ENCODE measurements around the gene KPNA6.
"Not testable (repeated sequence)": the region's sequence is repeated elsewhere in the genome, so short reads cannot be mapped to it uniquely, and the experiment has no call there.

KPNA6 gene

DNA sequence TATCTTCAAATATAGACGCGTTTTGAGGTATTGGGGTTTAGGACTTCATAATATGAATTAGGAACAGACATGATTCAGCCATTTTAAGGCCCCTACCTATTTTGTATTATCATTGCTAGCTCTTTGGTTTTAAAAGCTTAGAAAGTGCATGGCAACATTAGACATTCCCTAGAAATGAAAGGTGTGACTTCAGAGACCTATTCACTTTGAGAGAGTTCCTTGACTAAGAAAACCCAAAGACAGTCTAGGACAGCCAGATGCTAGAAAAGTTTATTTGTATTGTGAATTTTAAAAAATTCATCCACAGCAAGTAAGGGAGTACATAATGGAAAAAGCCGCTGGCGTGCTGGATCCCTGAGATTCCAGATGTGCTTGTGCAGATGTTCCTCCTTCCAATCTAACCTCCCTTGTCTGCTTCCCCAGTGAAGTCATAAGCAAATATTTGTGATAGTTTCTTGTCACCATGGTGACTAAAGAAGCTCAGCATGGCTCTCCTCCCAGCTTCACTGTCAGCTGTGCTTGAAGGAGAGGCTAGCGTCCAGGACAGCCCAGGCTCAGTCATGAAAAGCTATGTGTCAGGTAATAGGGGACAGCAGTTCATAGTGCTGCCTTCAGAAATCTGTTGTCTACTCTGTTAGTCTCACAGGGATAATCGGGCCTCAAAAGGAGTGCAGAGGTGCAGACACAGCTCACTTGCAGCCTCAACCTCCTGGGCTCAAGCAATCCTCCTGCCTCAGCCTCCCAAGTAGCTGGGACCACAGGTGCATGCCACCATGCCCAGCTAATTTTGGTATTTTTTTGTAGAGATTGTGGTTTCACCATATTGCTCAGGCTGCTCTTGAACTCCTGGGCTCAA is 34.8 kb downstream of the KPNA6 start:
- DNase-seq: no peak
- ATAC-seq: no peak

DNA sequence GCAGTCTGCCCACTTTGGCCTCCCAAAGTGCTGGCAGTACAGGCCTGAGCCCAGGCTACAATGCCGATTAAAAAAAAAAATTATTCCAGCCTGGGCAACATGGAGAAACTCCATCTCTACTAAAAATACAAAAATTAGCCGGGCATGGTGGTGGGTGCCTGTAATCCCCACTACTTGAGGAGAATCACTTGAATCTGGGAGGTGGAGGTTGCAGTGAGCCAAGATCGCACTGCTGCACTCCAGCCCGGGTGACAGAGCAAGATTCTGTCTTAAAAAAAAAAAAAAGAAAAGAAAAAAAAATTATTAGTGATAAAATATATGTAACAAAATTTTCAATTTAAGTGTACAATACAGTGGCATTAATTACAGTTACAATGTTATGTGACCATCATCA is 35.4 kb downstream of the KPNA6 start:
- ATAC-seq, DNase-seq: not testable (repeated sequence)

DNA sequence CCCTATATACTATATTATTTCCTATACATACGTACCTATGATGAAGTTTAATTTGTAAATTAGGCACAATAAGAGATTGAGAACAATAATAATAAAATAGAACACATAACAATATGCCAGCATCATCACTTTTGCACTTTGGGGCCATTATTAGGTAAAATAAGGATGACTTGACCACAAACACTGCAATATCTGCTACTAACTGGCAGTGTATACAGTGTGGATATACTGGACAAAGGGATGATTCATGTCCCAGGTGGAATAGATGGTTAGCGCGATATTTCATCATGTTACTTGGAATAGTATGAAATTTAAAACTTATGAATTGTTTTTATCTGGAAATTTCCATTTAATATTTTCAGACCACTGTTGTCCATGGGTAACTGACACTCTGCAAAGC is 36.2 kb downstream of the KPNA6 start:
- DNase-seq (no peak), ATAC-seq (no peak)

DNA sequence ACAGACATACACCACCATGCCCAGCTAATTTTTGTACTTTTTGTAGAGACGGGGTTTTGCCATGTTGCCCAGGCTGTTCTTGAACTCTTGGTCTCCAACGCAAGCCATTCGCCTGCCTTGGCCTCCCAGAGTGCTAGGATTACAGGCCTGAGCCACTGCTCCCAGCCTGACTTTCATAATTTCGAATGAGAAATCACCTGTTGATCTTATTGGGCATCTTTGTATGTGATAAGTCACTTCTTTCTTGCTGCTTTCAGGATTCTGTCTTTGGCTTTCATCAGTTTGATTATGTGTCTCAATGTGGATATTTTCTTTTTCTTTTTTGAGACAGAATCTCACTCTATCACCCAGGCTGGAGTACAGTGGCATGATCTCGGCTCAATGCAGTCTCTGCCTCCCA is 39.9 kb downstream of the KPNA6 start:
- not testable (repeated sequence) for ATAC-seq, DNase-seq

DNA sequence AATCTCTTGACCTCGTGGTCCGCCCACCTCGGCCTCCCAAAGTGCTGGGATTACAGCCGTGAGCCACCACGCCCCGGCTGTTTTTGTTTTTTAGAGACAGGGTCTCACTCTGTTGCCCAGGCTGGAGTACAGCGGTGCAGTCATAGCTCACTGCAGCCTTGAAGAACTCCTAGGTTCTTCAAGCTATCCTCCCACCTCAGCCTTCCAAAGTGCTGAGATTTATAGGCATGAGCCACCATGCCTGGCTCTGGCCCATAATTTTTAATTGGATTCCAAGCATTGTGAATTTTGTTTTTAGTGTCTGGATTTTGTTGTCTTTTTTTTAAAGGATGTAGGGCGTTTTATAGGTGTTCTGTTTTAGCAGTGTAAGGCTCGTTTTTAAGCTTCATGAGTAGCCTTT is 43.0 kb downstream of the KPNA6 start:
- ATAC-seq: no peak
- DNase-seq: no peak

DNA sequence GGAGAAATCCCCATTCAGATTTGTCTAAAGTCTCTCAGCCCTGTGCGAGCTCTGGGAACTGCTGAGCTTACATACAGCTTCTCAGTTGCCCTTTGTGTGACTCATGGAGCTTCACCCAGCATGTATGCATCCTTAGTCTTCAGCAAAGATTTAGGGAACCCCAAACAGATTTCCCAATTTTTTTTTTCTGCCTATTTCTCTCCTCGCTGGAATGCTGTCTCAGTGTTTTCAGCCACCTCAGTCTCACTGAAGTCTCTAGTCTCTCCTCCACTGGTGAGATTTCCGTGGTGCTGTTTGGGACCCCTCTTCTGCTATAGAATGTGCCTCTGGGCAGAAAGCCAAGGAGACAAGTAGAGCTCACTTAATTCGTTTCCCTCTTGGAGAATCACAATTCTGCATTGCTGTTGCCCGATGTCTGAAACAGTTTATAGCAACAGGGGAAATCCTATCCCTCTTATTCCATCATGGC is 43.5 kb downstream of the KPNA6 start:
- ATAC-seq (no peak), DNase-seq (no peak)

DNA sequence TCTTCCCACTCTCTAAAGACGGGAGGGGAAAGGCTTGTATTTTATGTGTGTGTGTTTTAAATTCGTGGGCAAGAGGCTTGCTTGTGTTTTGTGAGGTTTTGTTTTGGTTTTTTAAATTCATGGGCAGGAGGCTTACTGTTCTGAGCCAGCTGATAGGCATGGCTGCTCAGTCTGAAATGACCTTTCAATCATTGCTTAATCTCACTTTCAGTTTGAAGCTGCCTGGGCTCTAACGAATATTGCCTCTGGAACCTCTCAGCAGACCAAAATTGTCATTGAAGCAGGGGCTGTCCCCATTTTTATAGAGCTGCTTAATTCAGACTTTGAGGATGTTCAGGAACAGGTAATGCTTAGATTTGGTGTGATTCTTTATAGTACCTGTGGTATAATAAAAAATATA is 51.3 kb downstream of the KPNA6 start:
- DNase-seq (no peak), ATAC-seq (peak; percentile 94)

DNA sequence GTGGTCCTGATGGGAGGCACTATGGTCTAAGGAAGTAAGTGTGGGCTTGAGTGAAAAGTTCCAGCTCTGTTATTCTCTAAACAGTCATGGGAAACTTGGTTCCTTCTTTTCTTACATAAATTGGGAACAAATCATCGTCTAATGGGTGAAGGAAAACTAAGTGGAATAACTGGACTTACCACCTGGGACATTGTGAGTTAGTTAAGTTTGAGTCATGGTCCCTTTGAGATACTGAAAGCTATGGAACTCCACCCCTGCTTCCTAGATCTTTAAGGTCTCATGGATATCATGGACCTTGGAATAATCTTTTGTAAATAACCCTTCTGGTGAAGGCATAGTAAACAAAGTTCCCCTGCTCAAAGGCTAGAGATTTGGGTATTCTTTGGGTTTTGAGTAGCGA is 55.5 kb downstream of the KPNA6 start:
- DNase-seq: no peak
- ATAC-seq: no peak

DNA sequence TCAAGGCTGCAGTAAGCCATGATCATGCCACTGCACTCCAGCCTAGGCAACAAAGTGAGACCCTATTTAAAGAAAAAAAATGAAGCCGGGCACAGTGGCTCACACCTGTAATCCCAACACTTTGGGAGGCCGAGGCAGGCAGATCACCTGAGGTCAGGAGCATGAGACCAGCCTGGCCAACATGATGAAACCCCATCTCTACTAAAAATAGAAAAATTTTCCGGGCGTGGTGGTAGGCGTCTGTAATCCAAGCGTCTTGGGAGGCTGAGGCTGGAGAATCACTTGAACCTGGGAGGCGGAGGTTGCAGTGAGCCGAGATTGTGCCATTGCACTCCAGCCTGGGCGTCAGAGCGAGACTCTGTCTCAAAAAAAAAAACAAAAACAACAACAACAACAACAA is 57.8 kb downstream of the KPNA6 start:
- not testable (repeated sequence) for ATAC-seq

DNA sequence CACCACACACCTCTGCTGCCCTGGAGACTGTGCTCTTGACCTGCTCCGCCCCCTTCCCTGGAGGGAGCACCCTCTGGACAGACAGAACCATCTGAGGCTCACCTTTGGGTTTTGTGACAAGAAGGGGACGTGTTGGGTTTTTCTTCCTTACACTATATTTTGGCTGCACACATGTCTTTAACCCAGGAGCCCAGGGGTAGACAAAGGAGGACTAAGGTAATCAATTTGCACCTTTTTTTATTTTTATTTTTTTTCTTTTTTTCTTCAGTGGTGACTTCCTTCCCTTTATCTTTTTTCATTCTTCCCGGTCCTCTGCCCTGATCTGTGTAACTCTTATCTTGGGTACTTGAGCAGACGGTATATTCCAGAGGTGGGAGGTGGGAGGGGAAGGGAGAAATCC is 63.1 kb downstream of the KPNA6 start:
- ATAC-seq (no peak), DNase-seq (no peak)

More for the DNA sequence above, 57.8 kb downstream of the KPNA6 start:
- not testable (repeated sequence) for DNase-seq

DNA sequence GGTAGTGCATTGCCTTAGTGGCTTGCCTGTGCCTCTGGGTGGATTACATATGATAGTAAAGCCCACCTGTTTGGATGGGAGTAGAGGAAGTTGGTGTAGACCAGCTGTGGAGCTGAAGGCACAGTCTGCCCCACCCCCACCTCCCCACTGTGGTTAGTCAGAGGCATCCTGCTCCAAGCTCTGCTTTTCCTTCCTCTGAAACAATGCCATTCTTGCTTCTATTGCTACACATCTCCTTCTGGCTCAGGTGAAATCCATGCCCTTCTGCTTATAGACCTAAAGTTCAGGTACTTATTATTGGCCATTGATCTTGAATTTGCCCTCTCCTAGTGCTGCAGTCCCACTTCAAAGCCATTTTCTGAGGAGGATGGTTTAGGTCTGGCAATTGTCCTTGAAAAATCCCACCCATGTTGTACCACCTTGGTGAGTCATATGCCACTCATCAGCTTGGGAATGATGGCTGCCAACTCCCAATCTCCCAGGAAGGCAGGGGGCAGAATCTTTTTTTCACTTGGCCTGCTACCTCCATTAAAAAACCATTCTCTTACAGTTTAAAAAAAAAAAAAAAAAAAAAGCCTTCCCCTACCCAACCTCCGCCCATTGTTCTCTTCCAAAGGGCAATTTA is 64.9 kb downstream of the KPNA6 start:
- DNase-seq: no peak
- no peak for ATAC-seq

DNA sequence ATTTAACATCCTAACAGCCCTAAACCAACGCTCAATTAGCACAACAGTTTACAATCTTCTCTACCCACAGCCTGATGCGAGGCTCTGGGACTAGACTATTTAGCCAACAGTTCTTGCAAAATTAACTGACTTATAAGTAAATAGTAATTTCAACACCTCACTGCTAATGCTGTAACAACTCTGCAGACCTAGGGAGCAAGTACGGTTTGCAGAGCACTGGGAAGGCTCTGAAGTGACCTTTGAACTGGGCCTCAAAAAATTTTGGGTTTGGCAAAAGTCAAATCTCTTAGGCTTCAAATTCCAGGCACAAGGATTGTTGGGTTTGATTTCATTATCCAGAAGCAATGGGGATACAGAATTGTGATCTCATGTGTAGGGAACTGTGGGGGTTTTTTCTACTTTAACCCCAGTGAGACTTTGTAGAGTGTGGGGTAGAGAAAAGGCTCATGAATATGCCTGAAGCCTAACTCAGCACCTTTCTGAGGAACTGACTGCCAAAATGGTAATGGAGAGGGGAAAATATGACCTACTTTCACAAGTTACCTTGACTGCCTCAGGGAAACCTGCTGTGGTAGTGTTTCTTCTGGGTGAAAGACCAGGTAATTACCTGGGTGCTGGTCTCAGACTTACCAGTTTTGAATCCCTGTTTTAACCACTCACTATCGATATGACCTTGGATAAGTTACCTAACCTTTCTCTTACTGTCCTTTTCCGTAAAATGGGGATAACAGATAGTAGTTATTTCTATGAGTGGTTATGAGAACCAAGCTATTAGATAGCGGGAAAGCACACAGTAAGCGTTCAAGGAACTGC is 70.7 kb downstream of the KPNA6 start:
- ATAC-seq: no peak

DNA sequence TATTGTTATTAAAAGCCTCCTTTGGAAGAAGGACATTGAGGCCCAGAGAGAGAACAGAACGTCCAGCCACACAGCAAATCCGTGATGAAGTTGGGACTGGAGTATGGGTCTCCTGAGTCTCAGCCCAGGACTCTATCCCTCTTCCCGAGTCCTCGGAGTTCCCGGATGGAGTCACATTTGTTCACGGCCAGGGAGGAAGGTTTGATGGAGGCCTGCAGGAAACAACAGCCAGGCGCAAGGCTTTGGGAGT is 71.3 kb downstream of the KPNA6 start:
- ATAC-seq (no peak), DNase-seq (no peak)

More for the DNA sequence above, 70.7 kb downstream of the KPNA6 start:
- DNase-seq: no peak

DNA sequence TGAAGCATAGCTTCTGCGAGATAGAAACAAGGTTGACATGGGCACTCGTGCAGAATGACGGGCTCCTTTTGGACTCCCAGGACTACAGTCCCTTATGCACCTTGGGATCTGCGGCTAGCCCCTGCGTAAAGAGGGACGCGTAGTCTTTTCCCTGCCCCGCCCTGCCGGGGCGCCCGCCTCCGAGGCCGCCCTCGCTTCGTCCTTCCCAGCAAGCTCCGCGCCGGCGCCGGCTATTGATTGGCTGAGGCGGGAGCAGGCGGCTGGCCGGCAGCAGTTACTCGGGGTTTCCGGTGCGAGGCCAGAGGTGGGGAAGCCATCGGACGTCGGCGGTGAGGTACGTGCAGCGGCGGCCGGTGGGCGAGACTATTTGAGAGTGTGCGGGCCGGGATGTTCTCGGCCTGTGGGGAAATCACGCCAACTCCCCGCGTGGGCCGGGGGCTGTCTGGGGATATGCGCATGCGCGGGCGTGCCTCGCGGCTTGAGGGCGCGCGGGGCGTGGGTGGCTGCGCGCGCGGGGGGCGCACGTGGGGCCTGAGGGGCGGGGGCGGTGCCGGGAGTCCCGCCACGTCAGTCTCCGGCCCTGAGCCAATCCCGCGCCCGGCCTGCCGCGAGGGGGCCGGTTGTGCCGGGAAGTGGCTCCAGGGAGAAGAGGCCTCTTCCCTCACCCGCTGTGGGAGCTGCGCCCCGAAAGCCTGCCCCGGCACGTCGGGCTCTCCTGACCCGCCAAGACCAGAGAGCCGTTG is 71.8 kb downstream of the KPNA6 start, which contains the start of gene TXLNA:
Gene TXLNA, plus strand, starts transcription at position 233 of the 743 bp plus-strand sequence. CDS start 671 bp downstream, outside the sequence.
- DNase-seq: peak; percentile 95
- peak; percentile 89 for ATAC-seq

DNA sequence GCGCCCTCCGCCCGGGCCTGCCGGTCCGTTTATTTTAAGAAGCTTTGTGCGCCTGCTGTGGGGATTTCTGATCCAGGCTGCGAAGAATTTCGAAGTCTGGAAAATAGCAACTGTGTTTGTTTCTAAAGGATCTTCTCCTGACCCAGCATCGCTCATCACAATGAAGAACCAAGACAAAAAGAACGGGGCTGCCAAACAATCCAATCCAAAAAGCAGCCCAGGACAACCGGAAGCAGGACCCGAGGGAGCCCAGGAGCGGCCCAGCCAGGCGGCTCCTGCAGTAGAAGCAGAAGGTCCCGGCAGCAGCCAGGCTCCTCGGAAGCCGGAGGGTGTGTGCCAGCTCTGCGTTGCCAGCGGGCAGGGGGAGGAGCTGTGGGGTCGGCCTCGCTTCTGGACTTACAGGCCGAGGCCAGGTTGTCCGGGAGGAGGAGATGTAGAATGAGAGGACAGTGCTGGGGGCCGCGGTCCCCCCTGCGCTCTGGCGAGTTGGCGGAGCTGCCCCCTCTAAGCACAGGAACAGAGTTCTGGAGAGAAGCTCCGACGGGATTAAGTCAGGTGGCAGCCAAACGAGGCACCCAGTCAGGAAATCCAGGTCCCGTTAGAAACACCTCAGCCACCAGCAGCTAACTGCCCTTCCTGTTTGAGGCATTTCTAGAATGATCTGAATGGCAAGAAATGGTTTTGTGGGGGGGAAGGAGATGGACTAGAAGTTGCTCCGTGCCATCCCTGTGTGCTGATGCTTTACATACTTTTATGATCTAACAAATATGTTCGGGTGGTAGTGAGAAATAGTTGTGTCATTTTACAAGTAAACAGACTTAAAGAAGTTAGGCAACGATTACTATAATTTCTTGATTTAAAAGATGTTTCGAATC is 72.6 kb downstream of the KPNA6 start:
- ATAC-seq: peak; percentile 26

DNA sequence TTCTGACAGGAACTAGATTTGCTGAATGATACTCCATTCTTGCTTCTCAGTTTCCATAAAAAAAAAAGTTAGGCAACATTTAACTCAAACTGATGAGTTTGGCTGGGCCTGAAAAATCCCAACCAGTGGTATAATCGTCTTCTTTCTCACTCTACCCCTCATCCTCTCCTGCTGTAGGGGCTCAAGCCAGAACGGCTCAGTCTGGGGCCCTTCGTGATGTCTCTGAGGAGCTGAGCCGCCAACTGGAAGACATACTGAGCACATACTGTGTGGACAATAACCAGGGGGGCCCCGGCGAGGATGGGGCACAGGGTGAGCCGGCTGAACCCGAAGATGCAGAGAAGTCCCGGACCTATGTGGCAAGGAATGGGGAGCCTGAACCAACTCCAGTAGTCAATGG is 73.2 kb downstream of the KPNA6 start:
- ATAC-seq (no peak), DNase-seq (no peak)

More for the DNA sequence above, 72.6 kb downstream of the KPNA6 start:
- peak; percentile 52 for DNase-seq

DNA sequence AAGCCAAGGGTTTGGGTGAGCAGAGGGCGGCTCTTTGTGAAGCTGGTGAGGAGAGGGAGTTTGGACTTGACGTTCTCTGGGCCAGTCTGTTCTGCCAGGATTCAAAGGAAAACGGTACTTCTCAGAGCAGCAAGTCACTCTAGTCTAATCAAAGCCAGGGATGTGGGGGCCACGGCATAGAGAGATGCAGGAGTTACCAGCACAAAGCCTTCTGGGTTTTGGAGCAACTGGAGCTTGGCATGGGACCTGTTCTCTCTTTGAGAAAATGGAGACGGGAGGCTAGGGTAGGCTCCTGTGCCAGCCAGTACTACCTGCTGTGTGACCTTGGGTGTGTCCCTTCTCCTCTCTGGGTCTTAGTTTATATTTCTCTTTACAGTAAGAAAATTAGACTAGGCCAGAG is 73.7 kb downstream of the KPNA6 start:
- ATAC-seq (no peak), DNase-seq (no peak)

DNA sequence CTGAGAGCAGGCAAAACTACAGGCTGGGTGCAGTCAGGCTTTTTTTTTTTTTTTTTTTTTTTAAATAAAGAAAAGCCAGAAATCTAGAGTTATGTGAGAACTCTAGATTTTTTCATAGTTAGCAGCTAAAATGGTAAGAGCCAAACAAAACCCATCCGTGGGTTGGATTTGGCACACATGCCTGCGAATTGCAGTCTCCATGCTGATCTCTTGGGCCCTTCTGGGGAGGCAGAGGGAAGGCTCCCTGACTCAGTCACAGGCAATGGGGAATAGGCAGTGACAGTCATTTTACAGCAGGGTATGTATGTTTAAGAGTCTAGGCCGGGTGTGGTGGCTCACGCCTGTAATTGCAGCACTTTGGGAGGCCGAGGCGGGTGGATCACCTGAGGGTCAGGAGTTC is 74.2 kb downstream of the KPNA6 start:
- ATAC-seq: no peak
- DNase-seq: no peak

DNA sequence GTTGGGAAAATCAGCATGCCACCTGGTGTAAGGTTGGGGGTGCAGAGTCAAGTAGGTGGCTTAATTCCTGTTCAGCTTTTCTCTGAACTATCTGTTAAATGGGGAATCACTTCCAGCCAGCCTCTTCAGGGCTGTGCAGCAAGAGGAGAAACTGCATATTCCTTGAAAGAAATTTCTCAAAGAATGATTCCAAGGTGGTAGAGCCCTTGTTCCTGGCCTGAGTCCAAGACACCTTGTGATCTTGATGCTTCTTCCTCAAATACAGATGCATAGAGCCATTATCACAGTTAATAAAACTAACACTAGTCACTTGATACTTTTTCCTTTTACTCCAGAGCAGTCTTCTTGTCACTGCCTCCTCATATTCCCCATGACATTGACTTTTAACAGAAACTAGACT is 76.8 kb downstream of the KPNA6 start:
- DNase-seq: no peak

DNA sequence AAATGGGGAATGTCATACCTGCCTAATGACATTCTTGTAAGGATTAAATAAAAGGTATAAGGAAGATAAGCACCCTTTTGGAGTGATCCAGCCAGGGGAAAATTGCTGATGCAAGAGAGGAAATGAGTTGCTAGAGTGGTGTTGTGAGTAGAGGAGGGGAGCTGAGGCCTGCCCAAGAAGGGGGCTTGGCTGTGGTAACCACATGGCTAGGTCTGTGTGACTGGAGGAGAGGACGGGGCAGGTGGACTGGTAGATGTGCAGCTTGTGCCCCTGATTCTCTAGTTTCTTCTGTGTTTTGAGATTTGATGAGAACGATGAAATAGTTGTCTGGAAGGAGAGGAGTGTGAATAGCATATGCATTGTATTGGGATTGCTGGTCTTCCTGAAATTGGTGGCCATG is 78.2 kb downstream of the KPNA6 start:
- DNase-seq: no peak
- ATAC-seq: no peak

More for the DNA sequence above, 76.8 kb downstream of the KPNA6 start:
- no peak for ATAC-seq

DNA sequence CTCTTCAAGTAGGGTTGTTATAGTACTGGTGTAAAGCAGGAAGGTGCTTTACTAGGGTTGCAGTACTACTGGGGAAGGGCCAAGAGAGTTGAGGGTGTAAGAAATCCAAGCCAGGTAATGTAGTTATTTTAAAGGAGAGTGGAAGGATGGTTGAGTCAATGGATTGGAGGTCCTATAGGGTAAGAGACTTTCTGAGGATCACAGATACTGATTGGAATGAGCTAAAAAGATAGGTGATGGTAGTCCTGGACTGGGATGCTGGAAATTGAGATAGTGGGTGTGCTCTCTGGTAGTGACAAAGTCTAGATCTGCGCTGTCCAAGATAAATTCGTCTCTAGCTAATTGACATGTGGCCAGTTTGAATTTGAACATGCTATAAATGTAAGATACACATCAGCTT is 78.6 kb downstream of the KPNA6 start:
- no peak for DNase-seq
- ATAC-seq: no peak
